ENCODE data around the gene SLX4IP.

Gene SLX4IP

GRCh38 chr20:10467681-10468339, 32.7 kb downstream of the SLX4IP start:
- no peak for DNase-seq

- no peak for DNase-seq
These were observed 33.3 kb downstream of the SLX4IP start for GRCh38 chr20:10468340-10468845.

GRCh38 chr20:10469056-10469455, 34.0 kb downstream of the SLX4IP start:
- no peak for DNase-seq

- peak; percentile 78 for DNase-seq
These were observed 34.5 kb downstream of the SLX4IP start for GRCh38 chr20:10469599-10469998.

- DNase-seq = no peak
These were observed 35.2 kb downstream of the SLX4IP start for GRCh38 chr20:10470276-10470675.

- no peak for DNase-seq
These were observed 37.8 kb downstream of the SLX4IP start for GRCh38 chr20:10472871-10473270.

- no peak for DNase-seq
These were observed 39.6 kb downstream of the SLX4IP start for GRCh38 chr20:10474606-10475184.

GRCh38 chr20:10475225-10475624, 40.1 kb downstream of the SLX4IP start:
- DNase-seq = no peak

- no peak for DNase-seq
These were observed 41.2 kb downstream of the SLX4IP start for GRCh38 chr20:10476319-10476724.

- no peak for DNase-seq
These were observed 43.1 kb downstream of the SLX4IP start for GRCh38 chr20:10478205-10478604.

GRCh38 chr20:10478930-10479329, 43.8 kb downstream of the SLX4IP start:
- no peak for DNase-seq

GRCh38 chr20:10481676-10482075, 46.6 kb downstream of the SLX4IP start:
- DNase-seq = no peak

- DNase-seq = no peak
These were observed 48.6 kb downstream of the SLX4IP start for GRCh38 chr20:10483691-10484090.

GRCh38 chr20:10487142-10488136, 52.3 kb downstream of the SLX4IP start:
- DNase-seq = peak; percentile 62

- no peak for DNase-seq
These were observed 53.4 kb downstream of the SLX4IP start for GRCh38 chr20:10488534-10488933.

- no peak for DNase-seq
These were observed 54.7 kb downstream of the SLX4IP start for GRCh38 chr20:10489853-10490252.

GRCh38 chr20:10490257-10490656, 55.2 kb downstream of the SLX4IP start:
- no peak for DNase-seq

GRCh38 chr20:10490706-10491105, 55.6 kb downstream of the SLX4IP start:
- no peak for DNase-seq

GRCh38 chr20:10492065-10492464, 57.0 kb downstream of the SLX4IP start:
- DNase-seq = no peak

GRCh38 chr20:10492844-10493243, 57.7 kb downstream of the SLX4IP start:
- no peak for DNase-seq

GRCh38 chr20:10495173-10495572, 60.1 kb downstream of the SLX4IP start:
- DNase-seq = no peak

GRCh38 chr20:10496465-10496864, 61.4 kb downstream of the SLX4IP start:
- no peak for DNase-seq

- no peak for DNase-seq
These were observed 62.2 kb downstream of the SLX4IP start for GRCh38 chr20:10497283-10497682.

GRCh38 chr20:10497791-10498190, 62.7 kb downstream of the SLX4IP start:
- no peak for DNase-seq
